ENCODE results near the gene ADGRD2. TPM values are rescaled to one million over a fixed set of nuclear protein-coding genes. Genes with fewer than 3 reads are reported as not detected.

ADGRD2 gene
- polyA plus RNA-seq, 2 of the 4 experiments (the other 2 are of a cell fraction), result not detected

DNA sequence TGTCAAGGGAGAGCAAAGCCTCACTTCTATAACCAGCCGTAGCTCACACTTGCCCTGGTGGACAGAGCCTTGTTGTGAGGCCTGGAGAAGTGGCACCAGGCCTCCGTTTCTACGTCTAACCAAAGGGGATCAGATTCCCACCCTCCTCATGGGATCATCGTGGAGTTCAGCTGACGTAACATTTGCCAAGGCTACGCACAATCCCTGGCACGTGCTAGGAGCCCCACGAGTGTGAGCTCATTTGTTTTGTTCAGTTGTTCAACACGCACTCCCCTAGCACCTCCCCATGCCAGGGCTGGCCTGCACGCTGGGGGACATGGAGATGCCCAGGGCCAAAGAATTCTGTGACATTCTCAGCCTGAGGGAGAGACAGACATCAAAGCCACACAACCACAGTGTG, 23.1 kb downstream of the ADGRD2 start:
- Histone ChIP-seq H3K27ac (no peak overlapping the region), H3K4me1 (peaks cover 7% of the 10 kb centered on the region; the same call in 2 of the 3 replicates), H3K4me2 (no peak overlapping the region), H3K9me3 (no peaks in the 10 kb centered on the region), H3K4me3 (no peak overlapping the region)
- 78% methylated on average over 10 of the region's 10 CpGs for WGBS (ENCODE audit: missing lambda C conversion rate)
- ChIA-PET POLR2A (no interaction called here), CTCF (interaction anchor here (0.9 to 1.4 kb wide), 5 partner anchors 16 to 78 kb away, joined by 3 to 4 read pairs (median 3); no protein-coding TSS in a partner anchor)
- FAIRE-seq (no peak), ATAC-seq (no peak), DNase-seq (ENCODE audit: low read depth in 1 of 2, low spot score in 1 of 2) (no peak)
- TF ChIP-seq, protein P1, sequence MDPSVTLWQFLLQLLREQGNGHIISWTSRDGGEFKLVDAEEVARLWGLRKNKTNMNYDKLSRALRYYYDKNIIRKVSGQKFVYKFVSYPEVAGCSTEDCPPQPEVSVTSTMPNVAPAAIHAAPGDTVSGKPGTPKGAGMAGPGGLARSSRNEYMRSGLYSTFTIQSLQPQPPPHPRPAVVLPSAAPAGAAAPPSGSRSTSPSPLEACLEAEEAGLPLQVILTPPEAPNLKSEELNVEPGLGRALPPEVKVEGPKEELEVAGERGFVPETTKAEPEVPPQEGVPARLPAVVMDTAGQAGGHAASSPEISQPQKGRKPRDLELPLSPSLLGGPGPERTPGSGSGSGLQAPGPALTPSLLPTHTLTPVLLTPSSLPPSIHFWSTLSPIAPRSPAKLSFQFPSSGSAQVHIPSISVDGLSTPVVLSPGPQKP (IDR thresholded peaks at IDR 0.05; ENCODE audit: low read depth, low read length), result no peak
- TF ChIP-seq RNF2 (IDR thresholded peaks at IDR 0.05; ENCODE audit: borderline replicate concordance, low read depth) (no peak), HDAC2 (IDR thresholded peaks at IDR 0.05) (no peak), NR3C1 (IDR thresholded peaks at IDR 0.05) (no peak), CBX2 (IDR thresholded peaks at IDR 0.05; ENCODE audit: borderline replicate concordance, low read depth) (no peak), HOXA7 (CRISPR knock-in tag; IDR thresholded peaks at IDR 0.05) (no peak), PHF8 (IDR thresholded peaks at IDR 0.05; ENCODE audit: borderline replicate concordance, low read depth) (no peak), MAFK (IDR thresholded peaks at IDR 0.05; ENCODE audit: partially characterized antibody) (no peak), CEBPB (IDR thresholded peaks at IDR 0.05) (no peak), MAX (IDR thresholded peaks at IDR 0.05) (no peak), EHMT2 (IDR thresholded peaks at IDR 0.05; ENCODE audit: low read depth) (no peak), HOXB5 (CRISPR knock-in tag; IDR thresholded peaks at IDR 0.05) (no peak), ZNF302 (CRISPR knock-in tag; IDR thresholded peaks at IDR 0.05) (no peak), KDM1A (IDR thresholded peaks at IDR 0.05; ENCODE audit: low read depth) (no peak), HMGXB4 (CRISPR knock-in tag; IDR thresholded peaks at IDR 0.05; ENCODE audit: borderline replicate concordance) (no peak), RFX5 (IDR thresholded peaks at IDR 0.05) (no peak)

- H3K4me2 ChIP-seq, result no peak overlapping the region
- H3K4me3 ChIP-seq, result no peak overlapping the region
- H3K27ac ChIP-seq, result no peak overlapping the region
- ChIA-PET CTCF (interaction anchor here (0.7 to 2.0 kb wide), 6 partner anchors 10 to 63 kb away, joined by 3 to 8 read pairs (median 4); no protein-coding TSS in a partner anchor), POLR2A (no interaction called here)
- H3K4me1 ChIP-seq, result peaks cover 7% of the 10 kb centered on the region; the same call in 2 of the 3 replicates
- FAIRE-seq, result no peak
- ATAC-seq, result no peak
- WGBS (ENCODE audit: missing lambda C conversion rate), result 67% methylated on average over 4 of the region's 4 CpGs
- TF ChIP-seq RFX5 (IDR thresholded peaks at IDR 0.05) (no peak), ZFP36 (IDR thresholded peaks at IDR 0.05; ENCODE audit: borderline replicate concordance, partially characterized antibody) (peak; percentile 46)
- H3K9me3 ChIP-seq, result no peaks in the 10 kb centered on the region
- no peak for DNase-seq (ENCODE audit: low read depth in 1 of 2, low spot score in 1 of 2)
Observed at GRCh38 chr9:124474151-124474550, 23.9 kb downstream of the ADGRD2 start.

DNA sequence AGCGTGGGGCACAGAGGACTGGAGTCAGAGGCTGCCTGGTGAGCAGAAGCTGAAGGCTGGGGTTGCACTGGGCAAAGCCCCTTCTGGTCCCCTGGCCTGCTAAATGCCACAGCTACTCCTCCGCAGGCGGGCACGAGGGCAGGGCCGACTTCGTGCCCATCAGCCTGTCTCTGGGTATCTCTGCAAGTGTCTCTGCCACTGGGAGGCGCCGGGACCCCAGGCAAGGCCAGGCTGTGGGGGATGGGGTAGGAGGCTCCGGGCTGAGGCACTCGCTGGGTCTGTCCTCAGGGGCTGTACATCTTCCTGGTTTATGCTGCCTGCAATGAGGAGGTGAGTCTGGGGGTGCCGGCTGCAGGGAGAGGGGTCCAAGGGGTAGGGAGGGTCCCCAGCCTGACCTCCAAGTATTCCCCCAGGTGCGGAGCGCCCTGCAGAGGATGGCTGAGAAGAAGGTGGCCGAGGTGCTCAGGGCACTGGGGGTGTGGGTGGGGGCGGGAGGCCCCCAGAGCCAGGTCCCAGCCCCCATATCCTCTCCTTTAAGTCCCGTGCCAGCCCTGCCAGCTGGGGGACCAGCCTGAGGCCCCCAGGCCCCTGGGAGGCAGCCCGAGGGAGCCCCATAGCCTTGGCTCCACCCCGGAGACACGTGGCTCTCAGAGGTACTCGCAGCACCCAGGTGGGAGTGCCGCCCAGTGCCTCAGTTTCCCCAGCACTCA, 25.1 kb downstream of the ADGRD2 start:
- 67% methylated on average over 13 of the region's 21 CpGs for WGBS (ENCODE audit: missing lambda C conversion rate)
- no peak for FAIRE-seq
- ChIA-PET POLR2A (no interaction called here), CTCF (interaction anchor here (1.1 to 2.0 kb wide), 7 partner anchors 9 to 62 kb away, joined by 3 to 8 read pairs (median 5); no protein-coding TSS in a partner anchor)
- no peak overlapping the region for H3K4me3 ChIP-seq
- no peak overlapping the region for H3K4me2 ChIP-seq
- peaks cover 7% of the 10 kb centered on the region; the same call in 2 of the 3 replicates for H3K4me1 ChIP-seq
- peak in 1 of 2 experiments; percentile 16; a peak in 3 of 6 replicates for ATAC-seq
- TF ChIP-seq ZNF302 (CRISPR knock-in tag; IDR thresholded peaks at IDR 0.05) (no peak), RAD21 (conservative IDR thresholded peaks at IDR 0.05 in 1 of 2, IDR thresholded peaks at IDR 0.05 in 1 of 2) (peak in 1 of 2 experiments; percentile 38; a peak in 2 of 5 replicates)
- H3K9me3 ChIP-seq, result no peaks in the 10 kb centered on the region
- DNase-seq (ENCODE audit: low read depth in 1 of 2, low spot score in 1 of 2), result no peak
- H3K27ac ChIP-seq, result no peak overlapping the region
